GM18526 (cell line): ENCODE measurements around the gene CCL3.

Experiments
- POLR2A ChIP-seq: IDR thresholded peaks from 3 replicates; pipeline ENCODE4 v1.6.1; 2011; ENCODE audit not compliant: insufficient read length; ENCODE audit errors: extremely low read depth

CCL3 gene

GRCh38 chr17:36089888-36090836 is at the start of gene CCL3:
CCL3 (minus strand) TSS chr17:36090143; CDS start chr17:36090058, 85 bp downstream.
- TF ChIP-seq POLR2A: peak; percentile 91

DNA sequence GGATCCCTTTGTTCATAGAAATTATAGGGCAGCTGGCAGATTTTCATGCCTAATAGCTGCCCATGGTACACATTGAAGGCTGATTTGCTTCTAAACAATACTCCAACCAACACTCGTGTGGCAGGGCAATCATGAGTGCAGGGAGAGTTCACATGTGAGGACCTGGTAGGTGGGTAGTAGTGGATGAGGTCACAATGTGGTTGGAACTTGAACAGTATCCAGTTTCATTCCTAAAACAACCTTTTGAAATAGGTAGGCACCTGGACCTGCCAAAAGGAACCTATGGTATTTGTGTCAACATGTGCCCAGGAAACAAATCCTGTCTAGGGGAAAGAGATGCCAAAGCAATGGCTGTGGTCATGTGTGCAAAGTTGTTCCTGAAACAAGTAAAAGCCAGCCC is 46.5 kb upstream of the CCL3 start:
- no peak for TF ChIP-seq POLR2A

DNA sequence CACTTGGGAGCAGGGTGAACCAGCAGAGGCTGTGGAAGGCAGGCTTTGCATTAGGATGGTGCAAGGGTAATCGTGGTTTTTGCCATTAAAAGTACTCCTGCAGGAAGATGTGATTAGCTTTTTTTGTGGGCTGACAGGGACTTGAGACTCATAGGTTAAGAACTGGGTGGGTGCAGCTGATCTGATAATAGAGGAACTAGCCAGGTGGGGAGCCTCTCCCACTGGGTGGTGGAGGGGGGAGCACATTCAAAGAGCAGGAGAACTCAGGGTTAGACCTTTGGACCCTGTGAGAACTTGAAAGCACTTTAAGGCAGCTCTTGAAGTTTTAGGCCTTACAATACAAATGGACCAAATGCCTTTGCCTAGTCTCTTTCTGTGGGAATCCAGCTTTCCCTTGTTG is 46.1 kb upstream of the CCL3 start:
- no peak for TF ChIP-seq POLR2A

DNA sequence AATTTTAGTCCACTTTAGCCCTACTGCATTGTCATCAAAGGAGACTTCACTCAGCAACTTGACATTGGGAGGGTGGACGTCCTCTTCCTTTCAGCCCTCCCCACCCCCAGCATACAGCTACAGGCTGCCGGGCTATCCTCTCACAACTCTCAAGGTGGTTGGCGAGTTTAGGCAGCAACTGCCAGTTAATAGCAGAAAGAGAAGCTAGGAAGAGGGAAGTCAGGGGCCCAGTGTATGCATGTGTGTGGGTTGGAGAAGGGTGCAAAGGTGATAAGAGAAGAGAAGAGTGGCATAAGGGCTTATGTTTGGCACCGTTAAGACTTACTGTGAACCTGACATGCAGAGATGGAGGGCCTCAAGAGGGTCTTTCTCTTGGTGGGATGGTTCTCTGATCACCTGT is 45.5 kb upstream of the CCL3 start:
- no peak for TF ChIP-seq POLR2A

- no peak for TF ChIP-seq POLR2A
Observed at GRCh38 chr17:36133602-36134236, 43.8 kb upstream of the CCL3 start.

GRCh38 chr17:36132421-36132831 is 42.5 kb upstream of the CCL3 start:
- no peak for TF ChIP-seq POLR2A

DNA sequence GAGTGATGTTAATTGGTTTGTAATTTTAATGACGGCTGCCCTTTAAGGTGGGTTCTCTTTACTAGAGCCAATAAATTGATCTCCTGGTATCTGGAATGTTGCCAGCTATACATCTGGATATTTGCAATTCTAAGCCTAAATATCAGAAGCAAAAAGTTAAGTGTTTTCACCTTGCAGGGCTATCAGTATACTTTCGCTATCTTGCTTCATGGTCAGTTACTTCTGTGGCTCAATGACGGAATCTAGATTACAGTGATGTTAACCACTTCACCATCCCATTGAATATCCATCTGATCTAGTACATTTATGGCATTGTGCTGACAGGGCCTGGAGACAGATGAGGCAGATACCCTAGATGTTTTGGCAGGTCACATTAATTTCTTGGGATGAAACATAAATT is 42.0 kb upstream of the CCL3 start:
- no peak for TF ChIP-seq POLR2A

DNA sequence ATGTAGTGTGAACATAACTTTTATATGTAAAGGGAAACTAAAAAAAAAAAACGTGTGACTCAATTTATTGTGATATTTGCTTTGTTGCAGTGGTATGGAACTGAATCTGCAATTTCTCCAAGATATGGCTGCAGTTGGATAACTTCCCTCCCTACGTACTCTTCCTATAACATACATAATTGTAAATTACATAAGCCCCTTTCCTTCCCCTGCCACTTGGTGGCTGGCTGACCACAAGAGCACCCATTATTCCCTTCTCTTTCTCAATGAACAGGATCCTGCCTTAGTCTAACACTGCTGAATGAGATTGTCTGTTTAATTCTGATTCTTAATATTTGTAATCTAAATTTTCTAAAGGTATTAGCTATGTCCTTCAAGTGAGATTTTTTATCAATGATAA is 41.5 kb upstream of the CCL3 start:
- TF ChIP-seq POLR2A: no peak

DNA sequence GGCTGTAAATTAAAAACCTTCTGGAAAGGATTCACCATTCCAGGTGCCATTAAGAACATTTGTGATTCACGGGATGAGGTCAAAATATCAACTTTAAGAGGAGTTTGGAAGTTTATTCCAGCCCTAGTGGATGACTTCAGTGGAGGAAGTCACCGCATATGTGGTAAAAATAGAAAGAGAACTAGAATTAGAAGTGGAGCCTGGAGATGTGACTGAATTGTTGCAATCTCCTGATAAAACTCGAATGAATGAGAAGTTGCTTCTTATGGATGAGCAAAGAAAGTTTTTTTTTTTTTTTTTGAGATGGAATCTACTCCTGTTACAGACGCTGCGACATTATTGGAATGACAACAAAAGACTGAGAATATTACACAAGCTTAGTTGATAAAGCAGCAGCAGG is 40.4 kb upstream of the CCL3 start:
- no peak for TF ChIP-seq POLR2A

DNA sequence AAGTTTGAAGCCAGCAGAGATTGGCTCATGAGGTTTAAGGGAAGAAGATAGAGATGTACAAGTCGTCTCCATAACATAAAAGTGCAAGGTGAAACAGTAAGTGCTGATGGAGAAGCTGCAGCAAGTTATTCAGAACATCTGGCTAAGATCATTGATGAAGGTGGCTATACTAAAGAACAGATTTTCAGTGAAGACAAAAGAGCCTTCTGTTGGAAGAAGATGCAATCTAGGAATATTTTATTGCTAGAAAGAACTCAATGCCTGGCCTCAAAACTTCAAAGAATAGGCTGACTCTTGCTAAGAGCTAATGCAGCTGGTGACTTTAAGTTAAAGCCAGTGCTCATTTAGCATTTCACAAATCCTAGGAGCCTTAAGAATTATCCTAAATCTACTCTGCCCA is 39.7 kb upstream of the CCL3 start:
- no peak for TF ChIP-seq POLR2A

DNA sequence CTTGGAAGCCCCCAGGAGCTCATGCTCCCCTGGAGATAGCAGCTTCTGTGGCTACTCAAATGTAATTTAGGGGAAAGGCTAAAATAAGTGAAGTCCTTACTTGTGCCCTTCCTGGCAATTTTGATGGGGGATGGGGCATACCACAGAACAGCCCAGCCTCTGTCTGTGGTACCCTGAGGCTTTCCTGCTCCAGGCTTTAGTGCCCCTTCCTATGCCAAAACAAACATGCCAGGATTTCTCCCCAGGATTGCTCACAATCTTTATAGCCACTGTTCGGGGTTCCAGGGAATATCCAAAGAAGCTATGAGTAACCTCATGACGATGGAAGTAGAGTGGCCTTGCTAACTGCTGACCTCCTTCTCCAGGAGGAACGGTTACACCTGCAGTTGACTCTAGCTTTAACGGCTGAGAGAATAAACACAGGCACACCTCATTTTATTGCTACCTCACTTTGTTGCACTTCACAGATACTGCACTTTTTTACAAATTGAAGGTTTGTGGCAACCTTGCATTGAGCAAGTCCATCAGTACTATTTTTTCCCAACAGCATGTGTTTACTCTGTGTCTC is 38.6 kb upstream of the CCL3 start:
- TF ChIP-seq POLR2A: no peak

DNA sequence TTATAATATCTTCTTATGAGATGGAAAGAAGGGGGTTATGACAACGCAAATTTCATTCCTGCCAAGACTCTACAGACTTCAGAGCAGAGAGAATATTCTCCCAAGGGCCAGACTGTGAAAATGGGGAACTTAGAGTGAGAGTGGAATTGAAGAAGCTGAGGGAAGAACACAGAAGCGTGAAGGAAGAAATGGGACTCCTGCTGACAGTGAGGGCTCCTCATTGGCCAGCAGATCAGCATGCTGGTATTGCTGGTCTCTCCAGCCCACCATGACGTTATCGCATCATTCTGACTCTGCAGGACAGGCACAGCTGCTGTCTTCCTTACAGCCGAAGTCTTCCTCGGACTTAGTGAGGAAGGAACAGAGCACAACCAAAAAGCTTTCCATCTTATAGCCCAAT is 38.0 kb upstream of the CCL3 start:
- TF ChIP-seq POLR2A: no peak

- TF ChIP-seq POLR2A: no peak
Observed at GRCh38 chr17:36127199-36127893, 37.4 kb upstream of the CCL3 start.

DNA sequence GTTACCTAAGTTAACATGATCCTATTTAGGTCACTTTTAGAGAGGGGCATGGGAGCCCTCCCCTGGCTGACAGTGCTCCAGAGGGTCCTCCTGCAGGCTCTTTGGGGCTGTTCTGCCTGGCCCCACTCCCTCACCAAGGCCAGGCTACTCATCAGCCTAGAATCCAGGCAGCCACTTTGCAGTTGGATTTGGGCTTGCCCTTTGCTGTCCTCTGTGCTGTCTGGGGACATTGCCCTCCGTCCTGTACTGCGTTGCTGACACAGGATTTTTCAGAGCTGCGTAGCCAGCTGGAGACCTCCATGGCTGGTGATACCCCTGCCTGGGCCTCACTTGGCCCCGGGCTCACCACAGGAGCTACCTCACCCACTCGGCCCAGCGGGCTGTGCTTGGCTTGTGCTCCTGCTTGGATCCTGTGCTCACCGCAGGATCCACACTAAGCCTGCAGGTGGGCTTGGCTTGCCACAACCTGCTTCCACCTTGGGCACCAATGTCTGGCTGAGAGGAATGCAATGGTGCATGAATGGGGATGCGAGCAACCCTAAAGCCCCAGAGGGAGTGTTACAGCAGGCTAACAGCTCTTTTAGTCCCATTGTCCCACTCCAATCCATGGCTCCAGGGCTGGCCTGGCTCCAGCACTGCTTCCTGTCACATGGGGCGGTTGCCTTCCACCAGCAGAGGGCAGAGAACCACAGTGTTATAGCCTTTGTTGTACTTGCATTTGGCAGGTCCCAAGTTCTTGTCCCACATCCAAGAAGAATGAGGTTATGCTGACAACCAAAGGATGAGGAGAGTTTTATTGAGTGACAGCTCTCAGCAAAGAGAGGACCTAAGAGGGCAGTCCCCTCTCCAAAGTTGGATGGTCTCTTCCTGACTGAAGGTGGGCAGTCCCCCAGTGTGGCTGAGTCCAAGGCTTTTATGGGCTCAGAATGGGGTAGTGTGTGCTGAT is 35.2 kb upstream of the CCL3 start:
- TF ChIP-seq POLR2A: no peak
